ENCODE data around the gene ACE.
A peak's percentile ranks its signal among the peaks of the same experiment; 100 is the strongest.

GRCh38 chr17:63435681-63436522 is 41.0 kb upstream of the ACE start:
- TF ChIP-seq, protein P1, sequence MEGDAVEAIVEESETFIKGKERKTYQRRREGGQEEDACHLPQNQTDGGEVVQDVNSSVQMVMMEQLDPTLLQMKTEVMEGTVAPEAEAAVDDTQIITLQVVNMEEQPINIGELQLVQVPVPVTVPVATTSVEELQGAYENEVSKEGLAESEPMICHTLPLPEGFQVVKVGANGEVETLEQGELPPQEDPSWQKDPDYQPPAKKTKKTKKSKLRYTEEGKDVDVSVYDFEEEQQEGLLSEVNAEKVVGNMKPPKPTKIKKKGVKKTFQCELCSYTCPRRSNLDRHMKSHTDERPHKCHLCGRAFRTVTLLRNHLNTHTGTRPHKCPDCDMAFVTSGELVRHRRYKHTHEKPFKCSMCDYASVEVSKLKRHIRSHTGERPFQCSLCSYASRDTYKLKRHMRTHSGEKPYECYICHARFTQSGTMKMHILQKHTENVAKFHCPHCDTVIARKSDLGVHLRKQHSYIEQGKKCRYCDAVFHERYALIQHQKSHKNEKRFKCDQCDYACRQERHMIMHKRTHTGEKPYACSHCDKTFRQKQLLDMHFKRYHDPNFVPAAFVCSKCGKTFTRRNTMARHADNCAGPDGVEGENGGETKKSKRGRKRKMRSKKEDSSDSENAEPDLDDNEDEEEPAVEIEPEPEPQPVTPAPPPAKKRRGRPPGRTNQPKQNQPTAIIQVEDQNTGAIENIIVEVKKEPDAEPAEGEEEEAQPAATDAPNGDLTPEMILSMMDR (IDR thresholded peaks at IDR 0.05), result peak in 3 of 6 experiments; percentile 21 to 34 (median 28)
- TF ChIP-seq POLR2A (IDR thresholded peaks at IDR 0.05), result no peak
- TF ChIP-seq POLR2AphosphoS5 (IDR thresholded peaks at IDR 0.05), result no peak
- no peak for TF ChIP-seq EP300 (IDR thresholded peaks at IDR 0.05)
